ENCODE measurements around the gene DNASE1L2.
A peak's percentile ranks its signal among the peaks of the same experiment; 100 is the strongest.

Gene DNASE1L2

GRCh38 chr16:2205104-2205966, 30.9 kb upstream of the DNASE1L2 start, which contains the start of gene MLST8 (continued):
- TF ChIP-seq PRDM2 (tag by site-specific recombination; IDR thresholded peaks at IDR 0.05; ENCODE audit: borderline replicate concordance) (no peak), PRDM1 (tag by site-specific recombination; IDR thresholded peaks at IDR 0.05) (no peak), ZNF529 (tag by site-specific recombination; IDR thresholded peaks at IDR 0.05; ENCODE audit: insufficient replicate concordance) (no peak), ZBTB26 (tag by site-specific recombination; optimal IDR thresholded peaks at IDR 0.05) (peak; percentile 83), ZNF777 (tag by site-specific recombination; IDR thresholded peaks at IDR 0.05; ENCODE audit: borderline replicate concordance) (no peak), ZNF121 (tag by site-specific recombination; IDR thresholded peaks at IDR 0.05) (no peak), AEBP2 (tag by site-specific recombination; IDR thresholded peaks at IDR 0.05; ENCODE audit: borderline replicate concordance) (no peak), ZBTB10 (tag by site-specific recombination; IDR thresholded peaks at IDR 0.05) (0 out of 2 replicates have a peak, but pooled peaks have one; percentile 18), KLF9 (tag by site-specific recombination; IDR thresholded peaks at IDR 0.05; ENCODE audit: low read depth) (no peak), ZNF571 (tag by site-specific recombination; IDR thresholded peaks at IDR 0.05) (no peak), KLF10 (tag by site-specific recombination; IDR thresholded peaks at IDR 0.05) (no peak), ZNF362 (tag by site-specific recombination; IDR thresholded peaks at IDR 0.05) (peak; percentile 61; the same call in 1 of the 2 replicates), ZNF19 (tag by site-specific recombination; IDR thresholded peaks at IDR 0.05; ENCODE audit: low read depth) (no peak), ZNF366 (tag by site-specific recombination; conservative IDR thresholded peaks at IDR 0.05) (no peak), ZNF621 (tag by site-specific recombination; IDR thresholded peaks at IDR 0.05) (no peak), ZNF280C (tag by site-specific recombination; IDR thresholded peaks at IDR 0.05) (no peak), ZNF548 (tag by site-specific recombination; IDR thresholded peaks at IDR 0.05) (no peak), OSR2 (tag by site-specific recombination; IDR thresholded peaks at IDR 0.05) (peak; percentile 12; the same call in 1 of the 2 replicates), ZNF155 (tag by site-specific recombination; IDR thresholded peaks at IDR 0.05) (no peak), ZSCAN16 (tag by site-specific recombination; IDR thresholded peaks at IDR 0.05) (no peak), ZNF510 (tag by site-specific recombination; IDR thresholded peaks at IDR 0.05; ENCODE audit: insufficient replicate concordance) (no peak), ZNF138 (tag by site-specific recombination; IDR thresholded peaks at IDR 0.05; ENCODE audit: borderline replicate concordance) (no peak), ZNF558 (tag by site-specific recombination; IDR thresholded peaks at IDR 0.05) (no peak), ZNF701 (tag by site-specific recombination; IDR thresholded peaks at IDR 0.05) (no peak)

All from HEK293 (cell line).